Heart left ventricle (tissue), 16 donors: ENCODE data around the gene CHMP4B. TPM values are rescaled to one million over a fixed set of nuclear protein-coding genes. Genes with fewer than 3 reads are reported as not detected.
A peak's percentile ranks its signal among the peaks of the same experiment; 100 is the strongest.

Experiments
- ATAC-seq, 4 donors: fragments of 200-7000 bp; cut with Tn5 transposase; one replicate each; pipeline ENCODE4 v1.9.1; 2020 to 2022; ENCODE audit warnings: moderate library complexity in 4 of 4, mild to moderate bottlenecking in 3 of 4, moderate number of reproducible peaks in 1 of 4
- DNase-seq, 5 donors: peaks; one replicate each; pipeline ENCODE4 v3.0.0-alpha.2; 2020
- H3K27ac ChIP-seq, 12 donors: fragments of 200-600 bp; sonication (generic) in 4 of 12; one replicate each; pipeline versions ENCODE4 v1.5.0 to v1.8.0; 2016 to 2022; ENCODE audit warnings: mild to moderate bottlenecking in 2 of 12
- H3K27me3 ChIP-seq, 9 donors: fragments of 200-600 bp; sonication (generic) in 2 of 9; one replicate each; pipeline versions ENCODE4 v1.5.1 to v1.8.0; 2016 to 2022; ENCODE audit warnings: mild to moderate bottlenecking in 3 of 9
- H3K36me3 ChIP-seq, 9 donors: fragments of 200-600 bp; sonication (generic) in 2 of 9; one replicate each; pipeline versions ENCODE4 v1.5.0 to v1.8.0; 2018 to 2022; ENCODE audit warnings: mild to moderate bottlenecking in 2 of 9
- H3K4me1 ChIP-seq, 12 donors: fragments of 200-600 bp; sonication (generic) in 4 of 12; one replicate each; pipeline versions ENCODE4 v1.5.0 to v1.8.0; 2016 to 2022; ENCODE audit warnings: mild to moderate bottlenecking in 3 of 12
- H3K4me3 ChIP-seq, 12 donors: fragments of 200-600 bp; sonication (generic) in 4 of 12; one replicate each; pipeline versions ENCODE4 v1.5.0 to v1.8.0; 2017 to 2022; ENCODE audit warnings: mild to moderate bottlenecking in 9 of 12, moderate library complexity in 4 of 12
- H3K9me3 ChIP-seq, 12 donors: fragments of 200-600 bp; sonication (generic) in 4 of 12; one replicate each; pipeline versions ENCODE4 v1.5.0 to v1.8.0; 2016 to 2022; ENCODE audit warnings: mild to moderate bottlenecking in 1 of 12
- CTCF ChIP-seq, 12 donors: fragments of 200-600 bp; sonication (generic) in 4 of 12; IDR thresholded peaks; one replicate each; pipeline versions ENCODE4 v1.5.0 to v1.8.0; 2018 to 2022; ENCODE audit warnings: antibody characterized with exemption in 12 of 12, mild to moderate bottlenecking in 5 of 12
- POLR2A ChIP-seq, 2 donors: fragments of 450-650 bp; IDR thresholded peaks; one replicate each; pipeline ENCODE4 v1.6.1; 2017; ENCODE audit warnings: antibody characterized with exemption in 2 of 2, mild to moderate bottlenecking in 2 of 2, moderate library complexity in 2 of 2
- WGBS, 4 donors: extraction: QIAGEN DNeasy Blood & Tissue Kit in 2 of 4; methylation state at CpG; one replicate each; pipeline versions ENCODE4 v1.1.5 to v1.1.7; 2013 to 2018; 5-methylcytosine and 5-hydroxymethylcytosine counted together
- intact Hi-C, 10 donors: fragments of 100-400 bp; cut with DNase I; formaldehyde crosslinking; loops; one replicate each; pipeline versions ENCODE4 v1.11.1 to v1.14.2; 2022
- polyA plus RNA-seq, 2 donors: library from polyadenylated mRNA; stranded (reverse); fragments of 200-250 nt; gene quantifications; one replicate each; pipeline ENCODE4 v1.2.3, GENCODE V29; 2013
- total RNA-seq, 9 donors: library from RNA; depleted of rRNA in 2 of 9; stranded (reverse); fragments of >200 nt in 2 of 9; fragmentation: NEBNext Ultra II Directional in 3 of 9; extraction: Animal tissue kit (Norgen Biotek cat#: 25700) in 3 of 9; gene quantifications; one replicate each; pipeline versions ENCODE4 v1.1.0 to v1.2.4, GENCODE V29; 2016 to 2023
- donor health status: ischemic (EF 13 %, LVEDD 7.1; RV severe dilation, severe dysfunction).
- donor health status: healthy with polysubstance abuse.
- donor health status: DM: no; HTN: yes; CAD: no.
- donor health status: DM: no; HTN: no; CAD: no.
- donor health status: ischemic (EF 25% LVEDD 6.9; RV normal size, moderate dysfunction).
- donor health status: ischemic (EF 25% LVEDD 5.7; RV mildly dilated, moderate dysfunction).
- donor health status: healthy.
- donor health status: DM: yes; HTN: yes; CAD: no.
- donor health status: ischemic (EF 35%, LVEDD 5.7; RV mildly dilated, moderate dysfunction).
- donor health status: nonischemic (EF 11% LVEDD 7.7; RV severe dilation, severe dysfunction).
- donor health status: DM: yes; HTN: yes; CAD: no.
- donor health status: PGD.
- donor health status: ischemic (EF 29% LVEDD 5.4; RV normal size, mild dysfunction).
- donor health status: nonischemic (EF 23%, LVEDD 6.1; RV moderate dilation, normal function).

Gene CHMP4B
- total and polyA plus RNA-seq, 11 donors = 46.2 to 233 (median 112) TPM

- peak in 3 of 4 donors; percentile 14 to 43 (median 22) for ATAC-seq
- peak overlapping the region in 1 of 12 donors; percentile 46 for H3K27ac ChIP-seq
- intact Hi-C loops = loop anchor here in 1 of 10 donors (5.0 kb wide), 1 partner anchor 67 kb away; no protein-coding TSS in a partner anchor
Measured at GRCh38 chr20:33859157-33859695, 48.1 kb downstream of the CHMP4B start.

DNA sequence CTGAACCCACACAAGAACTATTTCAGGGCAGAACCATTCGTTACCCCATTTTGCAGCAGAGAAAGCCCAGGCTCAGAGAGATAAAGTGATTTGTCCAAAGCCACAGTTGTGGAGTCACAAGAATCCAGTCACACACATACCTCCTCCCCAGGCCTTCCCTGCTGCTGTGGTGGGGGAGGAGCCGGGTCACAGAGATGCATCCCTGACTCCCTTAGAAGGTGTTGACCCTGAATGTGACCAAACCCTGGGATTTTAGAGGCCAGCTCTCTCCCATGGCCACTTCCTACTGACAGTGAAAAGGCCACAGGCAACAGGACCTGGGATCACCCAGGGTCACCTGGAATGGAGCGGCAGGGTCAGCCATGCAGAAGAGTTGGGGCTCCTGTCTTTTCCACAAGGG is 48.6 kb downstream of the CHMP4B start:
- peaks cover 0 to 31% (median 21%) of the 10 kb centered on the region in 9 donors for H3K36me3 ChIP-seq
- peak overlapping the region in 1 of 12 donors; percentile 46 for H3K27ac ChIP-seq
- DNase-seq (no peak), ATAC-seq (no peak)
- intact Hi-C loops = loop anchor here in 7 of 10 donors (5.0 kb wide), 5 partner anchors 67 to 273 kb away; no protein-coding TSS in a partner anchor
- TF ChIP-seq POLR2A (IDR thresholded peaks at IDR 0.05) = no peak
- no peak for TF ChIP-seq CTCF (IDR thresholded peaks at IDR 0.05)
- H3K4me1 ChIP-seq = peaks cover 0 to 25% (median 14%) of the 10 kb centered on the region in 12 donors
- H3K9me3 ChIP-seq = no peaks in the 10 kb centered on the region
- 76 to 85% (median 79%) methylated on average over 3 of the region's 3 CpGs for WGBS, 4 donors
- H3K27me3 ChIP-seq = no peaks in the 10 kb centered on the region
- H3K4me3 ChIP-seq = no peak overlapping the region

More at GRCh38 chr20:33859157-33859695, 48.1 kb downstream of the CHMP4B start:
- 53 to 62% (median 60%) methylated on average over 11 to 12 of the region's 12 CpGs for WGBS, 4 donors
- Histone ChIP-seq H3K9me3 (no peaks in the 10 kb centered on the region), H3K4me1 (peaks cover 0 to 25% (median 14%) of the 10 kb centered on the region in 12 donors), H3K27me3 (no peaks in the 10 kb centered on the region), H3K36me3 (peaks cover under 1 to 36% (median 26%) of the 10 kb centered on the region in 9 donors), H3K4me3 (no peak overlapping the region)
- peak in 2 of 5 donors; percentile 26 to 40 for DNase-seq
- no peak for TF ChIP-seq POLR2A (IDR thresholded peaks at IDR 0.05)
- TF ChIP-seq CTCF (IDR thresholded peaks at IDR 0.05) = no peak

GRCh38 chr20:33861458-33861857 is 50.3 kb downstream of the CHMP4B start:
- TF ChIP-seq POLR2A (IDR thresholded peaks at IDR 0.05) (no peak), CTCF (IDR thresholded peaks at IDR 0.05) (no peak)
- peaks cover 0 to 25% (median 14%) of the 10 kb centered on the region in 12 donors for H3K4me1 ChIP-seq
- WGBS, 4 donors = 88 to 93% (median 91%) methylated on average over 8 to 9 of the region's 9 CpGs
- DNase-seq (no peak), ATAC-seq (no peak)
- no peak overlapping the region for H3K27ac ChIP-seq
- H3K4me3 ChIP-seq = no peak overlapping the region
- H3K36me3 ChIP-seq = peaks cover 0 to 15% (median 6%) of the 10 kb centered on the region in 9 donors
- H3K27me3 ChIP-seq = no peaks in the 10 kb centered on the region
- H3K9me3 ChIP-seq = no peaks in the 10 kb centered on the region
- intact Hi-C loops = loop anchor here in 7 of 10 donors (5.0 kb wide), 4 partner anchors 206 to 271 kb away; no protein-coding TSS in a partner anchor

DNA sequence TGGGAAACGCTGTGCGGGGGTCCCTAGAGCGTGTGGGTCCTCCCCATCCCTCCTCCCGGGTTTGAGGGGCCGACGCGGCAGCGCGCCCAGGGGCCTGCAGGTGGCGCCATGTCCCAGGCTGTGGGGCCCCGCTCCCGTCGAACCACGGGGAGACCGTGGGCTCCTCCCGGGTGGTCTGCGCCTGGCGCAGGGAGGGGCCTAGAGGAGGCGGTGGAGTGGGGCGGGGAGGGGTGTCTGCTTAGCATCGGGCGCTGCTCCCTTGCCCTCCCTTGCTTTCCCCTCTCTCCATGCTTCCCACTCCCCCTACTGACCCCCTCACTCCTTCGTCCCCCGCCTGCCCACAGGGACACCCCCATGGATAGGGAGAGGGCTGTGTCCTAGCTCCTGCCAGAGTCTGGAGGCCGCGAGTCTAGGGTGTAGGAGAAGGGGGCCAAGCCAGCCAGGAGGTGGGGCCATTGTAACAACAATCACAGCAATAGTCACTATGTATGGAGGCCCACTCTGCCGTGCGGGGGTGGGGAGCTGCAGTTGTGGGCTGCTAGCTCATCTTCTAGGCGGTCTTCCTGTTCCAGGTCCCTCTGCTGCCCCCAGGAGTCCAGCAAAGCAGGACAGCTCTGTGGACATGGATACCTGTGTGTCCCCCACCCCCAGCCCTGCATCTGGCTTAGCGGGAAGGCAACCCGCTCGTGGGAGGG is 51.7 kb downstream of the CHMP4B start:
- H3K9me3 ChIP-seq = no peaks in the 10 kb centered on the region
- no peak overlapping the region for H3K27ac ChIP-seq
- peak; percentile 49 to 76 (median 65) for TF ChIP-seq CTCF (IDR thresholded peaks at IDR 0.05)
- TF ChIP-seq POLR2A (IDR thresholded peaks at IDR 0.05) = no peak
- H3K36me3 ChIP-seq = peaks cover 0 to 2% (median 0%) of the 10 kb centered on the region in 9 donors
- ATAC-seq = peak; percentile 55 to 83 (median 78)
- peaks cover 0 to 25% (median 14%) of the 10 kb centered on the region in 12 donors for H3K4me1 ChIP-seq
- WGBS, 4 donors = 17 to 25% (median 19%) methylated on average over 27 to 32 of the region's 32 CpGs
- H3K27me3 ChIP-seq = no peaks in the 10 kb centered on the region
- peak in 4 of 5 donors; percentile 33 to 53 (median 40) for DNase-seq
- intact Hi-C loops = loop anchor here (1.0 to 5.0 kb wide), 9 partner anchors 204 to 269 kb away; no protein-coding TSS in a partner anchor
- H3K4me3 ChIP-seq = peak overlapping the region in 5 of 12 donors; percentile 15 to 36 (median 16)
